SU-DHL-6 (cell line): ENCODE results near the gene CYTH1.

ENCODE experiments used
- H2AFZ ChIP-seq: fragments of 200-600 bp; sonication (generic); 2 replicates; pipeline ENCODE4 v1.6.1; 2014; ENCODE audit warnings: low read depth, mild to moderate bottlenecking, moderate library complexity, mixed read lengths, antibody characterized with exemption, low read length; ENCODE audit not compliant: severe bottlenecking
- H3F3A ChIP-seq: fragments of 200-600 bp; shearing (Covaris generic); 2 replicates; pipeline ENCODE4 v1.6.0; 2016; ENCODE audit warnings: antibody characterized with exemption, mild to moderate bottlenecking; ENCODE audit not compliant: insufficient read depth
- H3K27ac ChIP-seq: fragments of 200-600 bp; sonication (generic); 2 replicates; pipeline ENCODE4 v1.5.1; 2016; ENCODE audit warnings: low read depth, mild to moderate bottlenecking, low read length, moderate library complexity, mixed read lengths
- H3K27me3 ChIP-seq: fragments of 200-600 bp; sonication (generic), shearing (Covaris generic); 2 replicates; pipeline ENCODE4 v1.6.0; 2014; ENCODE audit warnings: mild to moderate bottlenecking, low read length
- H3K36me3 ChIP-seq: fragments of 200-600 bp; sonication (generic); 2 replicates; pipeline ENCODE4 v1.6.1; 2014; ENCODE audit warnings: mild to moderate bottlenecking, low read length, mixed read lengths
- H3K4me2 ChIP-seq: fragments of 300-600, 200-600 bp; shearing (Covaris generic), sonication (generic); 2 replicates; pipeline ENCODE4 v1.6.0; 2014; ENCODE audit warnings: low read length, low read depth, mild to moderate bottlenecking; ENCODE audit not compliant: poor library complexity, severe bottlenecking
- H3K4me3 ChIP-seq: fragments of 200-600 bp; sonication (generic); 2 replicates; pipeline ENCODE4 v1.5.1; 2014; ENCODE audit warnings: antibody characterized with exemption, low read length, mild to moderate bottlenecking, mixed read lengths; ENCODE audit not compliant: insufficient read depth, poor library complexity, severe bottlenecking
- H3K79me2 ChIP-seq: fragments of 200-600 bp; sonication (generic); 2 replicates; pipeline ENCODE4 v1.6.1; 2014; ENCODE audit warnings: mild to moderate bottlenecking, low read length, moderate library complexity; ENCODE audit not compliant: insufficient read depth
- H3K9ac ChIP-seq: fragments of 200-600 bp; sonication (generic); 2 replicates; pipeline ENCODE4 v1.7.0; 2014; ENCODE audit warnings: mild to moderate bottlenecking, low read length
- H3K9me2 ChIP-seq: fragments of 200-600 bp; sonication (generic); replicated peaks from 2 replicates; pipeline ENCODE4 v1.6.1; 2014; ENCODE audit warnings: low read length; ENCODE audit not compliant: insufficient read depth
- H3K9me3 ChIP-seq: fragments of 200-600 bp; sonication (generic); 2 replicates; pipeline ENCODE4 v1.6.1; 2014; ENCODE audit warnings: low read length, mixed read lengths; ENCODE audit not compliant: insufficient read depth
- H4K20me1 ChIP-seq: fragments of 200-600 bp; sonication (generic); 2 replicates; pipeline ENCODE4 v1.6.1; 2014; ENCODE audit warnings: low read depth, mild to moderate bottlenecking, antibody characterized with exemption, low read length, moderate library complexity, mixed read lengths
- CTCF ChIP-seq: fragments of 200-600 bp; sonication (generic); IDR thresholded peaks from one replicate; pipeline ENCODE4 v1.5.1; 2017; ENCODE audit warnings: antibody characterized with exemption, mild to moderate bottlenecking, low read length, moderate library complexity; ENCODE audit not compliant: insufficient read depth, poor library complexity, severe bottlenecking
- EZH2phosphoT487 ChIP-seq: fragments of 200-600 bp; sonication (generic), shearing (Covaris generic); conservative IDR thresholded peaks from 2 replicates; pipeline ENCODE4 v1.6.1; 2018; ENCODE audit warnings: mild to moderate bottlenecking, antibody characterized with exemption, low read length, moderate library complexity, mixed read lengths

The CYTH1 gene

DNA sequence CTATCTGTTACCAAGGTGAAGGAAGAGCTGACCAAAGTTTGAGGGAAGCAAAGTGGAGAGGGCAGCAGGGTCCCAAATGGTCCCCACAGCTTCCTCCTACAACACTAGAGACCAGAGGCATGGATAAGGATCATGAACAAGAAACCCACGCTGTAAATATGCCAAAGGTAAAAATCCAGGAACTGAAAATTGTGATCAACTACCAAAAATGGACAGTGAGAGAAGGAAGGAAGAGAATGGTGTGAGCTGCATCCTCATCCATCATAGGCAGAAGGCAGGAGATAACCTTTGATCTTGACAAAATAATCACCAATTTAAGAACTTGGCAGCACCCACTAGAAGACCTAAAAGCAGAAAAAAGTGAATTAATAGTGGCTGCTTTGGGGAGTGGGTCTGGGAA is 66.2 kb downstream of the CYTH1 start:
- peak overlapping the region; percentile 88 for H3K4me2 ChIP-seq
- H3K79me2 ChIP-seq, result peaks cover 98% of the 10 kb centered on the region
- no peaks in the 10 kb centered on the region for H3K36me3 ChIP-seq
- no peaks in the 10 kb centered on the region for H4K20me1 ChIP-seq
- H3K27ac ChIP-seq, result peak overlapping the region; percentile 96
- no peak overlapping the region for H2AFZ ChIP-seq
- peaks cover 79% of the 10 kb centered on the region for H3F3A ChIP-seq
- H3K27me3 ChIP-seq, result no peaks in the 10 kb centered on the region
- H3K9ac ChIP-seq, result peak overlapping the region; percentile 64
- H3K4me3 ChIP-seq, result peak overlapping the region; percentile 53
- H3K9me2 ChIP-seq, result no peaks in the 10 kb centered on the region
- no peaks in the 10 kb centered on the region for H3K9me3 ChIP-seq
- no peak for TF ChIP-seq EZH2phosphoT487
- TF ChIP-seq CTCF, result no peak

DNA sequence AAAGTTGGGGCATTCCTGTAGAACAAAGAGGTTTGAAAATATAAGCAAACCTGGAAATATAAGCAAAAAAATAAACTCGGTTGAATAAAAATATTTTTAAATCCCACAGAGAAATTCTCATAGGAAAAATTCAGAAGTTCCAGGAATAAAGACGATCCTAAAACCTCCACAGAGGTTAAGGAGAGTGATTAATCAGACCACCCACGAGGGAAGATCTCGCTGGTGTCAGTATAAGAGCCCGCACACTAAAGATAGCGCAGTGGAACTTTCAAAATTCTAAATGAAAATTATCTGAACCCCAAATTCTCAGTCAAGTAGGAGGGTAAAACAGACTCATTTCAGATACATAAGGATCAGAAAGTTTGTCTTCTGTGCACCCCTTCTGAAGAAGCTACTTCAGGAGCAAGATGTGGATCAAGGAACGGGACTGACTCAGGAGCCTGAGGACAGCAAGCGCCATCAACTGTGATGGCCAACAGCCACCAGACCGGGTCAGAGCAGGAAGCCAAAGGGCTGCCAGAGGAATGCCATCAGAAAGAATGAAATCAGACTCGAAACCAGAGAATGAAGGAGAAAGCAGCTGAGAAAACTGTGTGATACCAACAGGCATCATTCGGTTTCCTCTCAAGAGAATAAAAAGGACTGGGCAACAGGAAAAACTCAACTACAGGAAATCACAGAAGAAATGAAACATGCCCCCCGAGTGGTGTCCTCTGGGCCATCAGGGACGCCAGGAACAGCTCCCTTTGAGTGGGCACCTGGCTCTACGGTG is 66.9 kb downstream of the CYTH1 start:
- H3K9ac ChIP-seq, result peak overlapping the region; percentile 64
- peak overlapping the region; percentile 53 for H3K4me3 ChIP-seq
- H3K36me3 ChIP-seq, result no peaks in the 10 kb centered on the region
- peak overlapping the region; percentile 96 for H3K27ac ChIP-seq
- peaks cover 98% of the 10 kb centered on the region for H3K79me2 ChIP-seq
- no peaks in the 10 kb centered on the region for H4K20me1 ChIP-seq
- H3K9me2 ChIP-seq, result no peaks in the 10 kb centered on the region
- TF ChIP-seq CTCF (no peak), EZH2phosphoT487 (no peak)
- peak overlapping the region; percentile 88 for H3K4me2 ChIP-seq
- no peak overlapping the region for H2AFZ ChIP-seq
- H3F3A ChIP-seq, result peaks cover 80% of the 10 kb centered on the region
- H3K27me3 ChIP-seq, result no peaks in the 10 kb centered on the region
- H3K9me3 ChIP-seq, result no peaks in the 10 kb centered on the region

- peak overlapping the region; percentile 64 for H3K9ac ChIP-seq
- no peaks in the 10 kb centered on the region for H3K36me3 ChIP-seq
- peaks cover 98% of the 10 kb centered on the region for H3K79me2 ChIP-seq
- no peaks in the 10 kb centered on the region for H3K9me2 ChIP-seq
- H3K27me3 ChIP-seq, result no peaks in the 10 kb centered on the region
- peak overlapping the region; percentile 53 for H3K4me3 ChIP-seq
- H3K4me2 ChIP-seq, result peak overlapping the region; percentile 88
- no peak overlapping the region for H2AFZ ChIP-seq
- H3F3A ChIP-seq, result peaks cover 80% of the 10 kb centered on the region
- H4K20me1 ChIP-seq, result no peaks in the 10 kb centered on the region
- TF ChIP-seq CTCF (no peak), EZH2phosphoT487 (no peak)
- H3K9me3 ChIP-seq, result no peaks in the 10 kb centered on the region
- H3K27ac ChIP-seq, result peak overlapping the region; percentile 96
These were observed 67.5 kb downstream of the CYTH1 start for GRCh38 chr17:78714534-78714933.
